Heart right ventricle (tissue), 16 donors: ENCODE data around the gene BICRAL. TPM values are rescaled to one million over a fixed set of nuclear protein-coding genes. Genes with fewer than 3 reads are reported as not detected.
A peak's percentile ranks its signal among the peaks of the same experiment; 100 is the strongest.
"Not testable (repeated sequence)": the region's sequence is repeated elsewhere in the genome, so short reads cannot be mapped to it uniquely, and the experiment has no call there.

Source experiments
- ATAC-seq, 8 donors: fragments of 200-7000 bp; cut with Tn5 transposase; one replicate each; pipeline ENCODE4 v1.9.1; 2020; ENCODE audit warnings: mild to moderate bottlenecking in 8 of 8, moderate library complexity in 8 of 8, moderate number of reproducible peaks in 1 of 8
- DNase-seq, 2 donors: peaks; one replicate each; pipeline ENCODE4 v3.0.0-alpha.2; 2020
- H3K27ac ChIP-seq, 10 donors: fragments of 200-600 bp; sonication (generic) in 2 of 10; one replicate each; pipeline versions ENCODE4 v1.5.0 to v1.8.0; 2020 to 2022; ENCODE audit warnings: mild to moderate bottlenecking in 3 of 10
- H3K27me3 ChIP-seq, 7 donors: fragments of 200-600 bp; one replicate each; pipeline ENCODE4 v1.8.0; 2021 to 2022; ENCODE audit warnings: mild to moderate bottlenecking in 2 of 7
- H3K36me3 ChIP-seq, 9 donors: fragments of 200-600 bp; sonication (generic) in 1 of 9; one replicate each; pipeline versions ENCODE4 v1.5.0 to v1.8.0; 2020 to 2022; ENCODE audit warnings: mild to moderate bottlenecking in 2 of 9
- H3K4me1 ChIP-seq, 9 donors: fragments of 200-600 bp; sonication (generic) in 1 of 9; one replicate each; pipeline versions ENCODE4 v1.5.0 to v1.8.0; 2020 to 2022; ENCODE audit warnings: mild to moderate bottlenecking in 4 of 9
- H3K4me3 ChIP-seq, 10 donors: fragments of 200-600 bp; sonication (generic) in 2 of 10; one replicate each; pipeline versions ENCODE4 v1.5.0 to v1.8.0; 2020 to 2022; ENCODE audit warnings: mild to moderate bottlenecking in 7 of 10, moderate library complexity in 2 of 10
- H3K9me3 ChIP-seq, 11 donors: fragments of 200-600 bp in 10 of 11; sonication (generic) in 2 of 11; one replicate each; pipeline versions ENCODE4 v1.5.0 to v1.8.0; 2013 to 2022; ENCODE audit warnings: mild to moderate bottlenecking in 2 of 11, control low read depth in 1 of 11, moderate library complexity in 1 of 11
- WGBS, 2 donors: extraction: QIAGEN DNeasy Blood & Tissue Kit; methylation state at CpG; one replicate each; pipeline ENCODE4 v1.1.7; 2013; ENCODE audit warnings: inconsistent platforms in 1 of 2; 5-methylcytosine and 5-hydroxymethylcytosine counted together
- intact Hi-C, 10 donors: fragments of 100-400 bp; cut with DNase I; formaldehyde crosslinking; loops; one replicate each; pipeline versions ENCODE4 v1.11.1 to v1.14.2; 2022
- long read RNA-seq, 3 donors: library from polyadenylated mRNA; unstranded; transcript quantifications; one replicate each; pipeline ENCODE4 v2.0.0, GENCODE V29; 2020 to 2021
- polyA plus RNA-seq, 2 donors: library from polyadenylated mRNA; stranded (reverse); fragments of 200-250 nt; gene quantifications; one replicate each; pipeline ENCODE4 v1.2.3, GENCODE V29; 2013
- total RNA-seq, 10 donors: library from RNA; stranded (reverse); fragmentation: NEBNext Ultra II Directional in 3 of 10; extraction: Animal tissue kit (Norgen Biotek cat#: 25700) in 3 of 10; gene quantifications; one replicate each; pipeline versions ENCODE4 v1.2.1 to v1.2.4, GENCODE V29; 2021 to 2023
- TF ChIP-seq, protein P1 (sequence below), 9 donors: fragments of 200-600 bp; sonication (generic) in 2 of 9; IDR thresholded peaks; one replicate each; pipeline versions ENCODE4 v1.5.0 to v1.8.0; 2021 to 2022; ENCODE audit warnings: antibody characterized with exemption in 9 of 9, mild to moderate bottlenecking in 5 of 9, moderate library complexity in 1 of 9
- donor health status: Arrhythmogenic right ventricular cardiomyopathy.
- donor health status: ischemic (EF 13 %, LVEDD 7.1; RV severe dilation, severe dysfunction).
- donor health status: healthy with polysubstance abuse.
- donor health status: DM: no; HTN: yes; CAD: no.
- donor health status: DM: no; HTN: no; CAD: no.
- donor health status: ischemic (EF 25% LVEDD 6.9; RV normal size, moderate dysfunction).
- donor health status: ischemic (EF 25% LVEDD 5.7; RV mildly dilated, moderate dysfunction).
- donor health status: healthy.
- donor health status: DM: yes; HTN: yes; CAD: no.
- donor health status: Ischemic cardiomyopathy.
- donor health status: ischemic (EF 35%, LVEDD 5.7; RV mildly dilated, moderate dysfunction).
- donor health status: nonischemic (EF 11% LVEDD 7.7; RV severe dilation, severe dysfunction).
- donor health status: DM: yes; HTN: yes; CAD: no.
- donor health status: PGD.
- donor health status: ischemic (EF 29% LVEDD 5.4; RV normal size, mild dysfunction).
- donor health status: nonischemic (EF 23%, LVEDD 6.1; RV moderate dilation, normal function).

The BICRAL gene, protein sequence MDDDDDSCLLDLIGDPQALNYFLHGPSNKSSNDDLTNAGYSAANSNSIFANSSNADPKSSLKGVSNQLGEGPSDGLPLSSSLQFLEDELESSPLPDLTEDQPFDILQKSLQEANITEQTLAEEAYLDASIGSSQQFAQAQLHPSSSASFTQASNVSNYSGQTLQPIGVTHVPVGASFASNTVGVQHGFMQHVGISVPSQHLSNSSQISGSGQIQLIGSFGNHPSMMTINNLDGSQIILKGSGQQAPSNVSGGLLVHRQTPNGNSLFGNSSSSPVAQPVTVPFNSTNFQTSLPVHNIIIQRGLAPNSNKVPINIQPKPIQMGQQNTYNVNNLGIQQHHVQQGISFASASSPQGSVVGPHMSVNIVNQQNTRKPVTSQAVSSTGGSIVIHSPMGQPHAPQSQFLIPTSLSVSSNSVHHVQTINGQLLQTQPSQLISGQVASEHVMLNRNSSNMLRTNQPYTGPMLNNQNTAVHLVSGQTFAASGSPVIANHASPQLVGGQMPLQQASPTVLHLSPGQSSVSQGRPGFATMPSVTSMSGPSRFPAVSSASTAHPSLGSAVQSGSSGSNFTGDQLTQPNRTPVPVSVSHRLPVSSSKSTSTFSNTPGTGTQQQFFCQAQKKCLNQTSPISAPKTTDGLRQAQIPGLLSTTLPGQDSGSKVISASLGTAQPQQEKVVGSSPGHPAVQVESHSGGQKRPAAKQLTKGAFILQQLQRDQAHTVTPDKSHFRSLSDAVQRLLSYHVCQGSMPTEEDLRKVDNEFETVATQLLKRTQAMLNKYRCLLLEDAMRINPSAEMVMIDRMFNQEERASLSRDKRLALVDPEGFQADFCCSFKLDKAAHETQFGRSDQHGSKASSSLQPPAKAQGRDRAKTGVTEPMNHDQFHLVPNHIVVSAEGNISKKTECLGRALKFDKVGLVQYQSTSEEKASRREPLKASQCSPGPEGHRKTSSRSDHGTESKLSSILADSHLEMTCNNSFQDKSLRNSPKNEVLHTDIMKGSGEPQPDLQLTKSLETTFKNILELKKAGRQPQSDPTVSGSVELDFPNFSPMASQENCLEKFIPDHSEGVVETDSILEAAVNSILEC
- total RNA-seq (10 to 100 TPM; 10.7 to 15.7 (median 13.8) TPM), polyA plus RNA-seq (1 to 10 TPM; 2.7 to 3.5 TPM)
- long read RNA-seq, donor 1, partial matches to known transcripts: 1 of 4 reads
- long read RNA-seq, donor 1, other reads (novel, unspliced or antisense): 3 of 4 reads
- long read RNA-seq, donor 2, partial matches to known transcripts: 0 of 3 reads
- long read RNA-seq, donor 2, other reads (novel, unspliced or antisense): 3 of 3 reads
- long read RNA-seq, donor 3, partial matches to known transcripts: 0 of 9 reads
- long read RNA-seq, donor 3, other reads (novel, unspliced or antisense): 9 of 9 reads

DNA sequence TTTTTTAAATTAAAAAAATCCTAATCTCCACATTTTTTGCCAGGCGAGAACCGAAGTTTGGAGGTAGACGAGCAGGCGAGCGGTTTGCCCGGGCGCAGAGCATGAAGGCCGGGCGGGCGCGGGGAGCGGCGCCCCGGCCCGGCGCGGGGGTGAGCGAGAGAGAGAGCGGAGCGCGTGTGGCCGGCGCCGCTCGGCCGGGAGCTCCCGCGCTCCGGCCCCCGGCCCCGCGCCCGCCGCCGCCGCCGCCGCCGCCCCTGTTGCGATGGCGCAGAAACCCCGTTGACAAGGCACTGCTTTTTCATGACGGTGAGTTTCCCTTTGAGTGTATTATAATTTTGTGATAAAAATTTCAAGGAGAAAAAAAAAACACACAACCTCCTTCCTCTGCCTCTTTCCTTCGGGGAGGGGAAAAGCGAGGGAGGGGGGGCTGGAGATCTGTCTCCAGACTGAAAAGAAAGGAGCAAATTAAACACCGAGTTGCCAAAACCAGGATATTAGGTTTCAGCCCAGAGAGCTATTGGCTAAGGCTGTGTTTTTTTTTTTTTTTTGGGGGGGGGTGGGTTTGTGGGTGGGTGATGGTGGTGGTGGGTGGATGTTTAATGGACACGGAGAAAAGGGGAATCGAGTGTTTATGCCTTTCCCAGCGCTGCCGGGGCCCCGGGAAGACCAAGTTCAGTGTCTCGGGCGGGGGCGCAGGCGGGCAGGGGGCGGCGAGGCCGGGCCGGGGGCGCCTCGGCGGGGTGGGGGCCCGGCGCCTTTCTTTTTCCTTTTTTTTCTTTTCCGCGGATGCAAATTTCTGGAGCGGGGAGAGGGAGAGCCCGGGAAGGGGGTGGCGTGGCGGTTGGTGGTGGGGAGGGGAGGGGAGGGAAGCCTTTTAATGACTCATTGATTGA, at the start of gene BICRAL:
TSS of gene BICRAL (plus strand) at position 257 of the 893 bp plus-strand sequence. CDS start 39,971 bp downstream, outside the sequence.
- peak; percentile 67 to 77 for DNase-seq
- intact Hi-C loops: loop anchor here in 9 of 10 donors (1.0 to 5.0 kb wide), 5 partner anchors 35 to 95 kb away; partner anchors contain the start of genes TBCC (in 7 of the 9) and RPL7L1 (in 1 of the 9)
- TF ChIP-seq, protein P1, sequence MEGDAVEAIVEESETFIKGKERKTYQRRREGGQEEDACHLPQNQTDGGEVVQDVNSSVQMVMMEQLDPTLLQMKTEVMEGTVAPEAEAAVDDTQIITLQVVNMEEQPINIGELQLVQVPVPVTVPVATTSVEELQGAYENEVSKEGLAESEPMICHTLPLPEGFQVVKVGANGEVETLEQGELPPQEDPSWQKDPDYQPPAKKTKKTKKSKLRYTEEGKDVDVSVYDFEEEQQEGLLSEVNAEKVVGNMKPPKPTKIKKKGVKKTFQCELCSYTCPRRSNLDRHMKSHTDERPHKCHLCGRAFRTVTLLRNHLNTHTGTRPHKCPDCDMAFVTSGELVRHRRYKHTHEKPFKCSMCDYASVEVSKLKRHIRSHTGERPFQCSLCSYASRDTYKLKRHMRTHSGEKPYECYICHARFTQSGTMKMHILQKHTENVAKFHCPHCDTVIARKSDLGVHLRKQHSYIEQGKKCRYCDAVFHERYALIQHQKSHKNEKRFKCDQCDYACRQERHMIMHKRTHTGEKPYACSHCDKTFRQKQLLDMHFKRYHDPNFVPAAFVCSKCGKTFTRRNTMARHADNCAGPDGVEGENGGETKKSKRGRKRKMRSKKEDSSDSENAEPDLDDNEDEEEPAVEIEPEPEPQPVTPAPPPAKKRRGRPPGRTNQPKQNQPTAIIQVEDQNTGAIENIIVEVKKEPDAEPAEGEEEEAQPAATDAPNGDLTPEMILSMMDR (IDR thresholded peaks at IDR 0.05): no peak

DNA sequence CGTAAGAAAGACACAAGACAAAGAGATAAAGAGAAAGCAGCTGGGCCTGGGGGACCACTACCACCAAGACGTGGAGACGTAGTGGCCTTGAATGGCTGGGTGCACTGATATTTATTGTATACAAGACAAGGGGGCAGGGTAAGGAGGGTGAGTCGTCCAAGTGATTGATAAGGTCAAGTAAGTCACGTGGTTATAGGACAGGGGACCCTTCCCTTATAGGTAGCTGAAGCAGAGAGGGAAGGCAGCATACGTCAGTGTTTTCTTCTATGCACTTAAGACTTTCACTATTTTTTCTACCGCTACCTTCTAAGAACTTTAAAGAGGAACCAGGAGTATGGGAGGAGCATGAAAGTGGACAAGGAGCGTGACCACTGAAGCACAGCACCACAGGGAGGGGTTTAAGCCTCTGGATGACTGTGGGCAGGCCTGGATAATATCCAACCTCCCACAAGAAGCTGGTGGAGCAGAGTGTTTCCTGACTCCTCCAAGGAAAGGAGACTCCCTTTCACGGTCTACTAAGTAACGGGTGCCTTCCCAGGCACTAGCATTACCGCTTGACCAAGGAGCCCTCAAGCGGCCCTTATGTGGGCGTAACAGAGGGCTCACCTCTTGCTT, 47.9 kb upstream of the BICRAL start:
- intact Hi-C loops: not testable (repeated sequence)
- WGBS, 2 donors: 75 to 76% methylated on average over 13 of the region's 13 CpGs

More for the DNA sequence above, at the start of gene BICRAL:
- Histone ChIP-seq H3K27me3 (no peaks in the 10 kb centered on the region), H3K4me3 (peak within 1 kb of the TSS; percentile 61 to 100 (median 90)), H3K36me3 (peaks cover 0 to 2% (median 0%) of the 10 kb centered on the region in 9 donors), H3K9me3 (no peaks in the 10 kb centered on the region), H3K4me1 (peaks cover 3 to 42% (median 32%) of the 10 kb centered on the region in 9 donors), H3K27ac (peak within 1 kb of the TSS; percentile 99 to 100 (median 100))
- peak; percentile 14 to 53 (median 30) for ATAC-seq
- 1% methylated on average over 49 to 68 of the region's 70 CpGs for WGBS, 2 donors

DNA sequence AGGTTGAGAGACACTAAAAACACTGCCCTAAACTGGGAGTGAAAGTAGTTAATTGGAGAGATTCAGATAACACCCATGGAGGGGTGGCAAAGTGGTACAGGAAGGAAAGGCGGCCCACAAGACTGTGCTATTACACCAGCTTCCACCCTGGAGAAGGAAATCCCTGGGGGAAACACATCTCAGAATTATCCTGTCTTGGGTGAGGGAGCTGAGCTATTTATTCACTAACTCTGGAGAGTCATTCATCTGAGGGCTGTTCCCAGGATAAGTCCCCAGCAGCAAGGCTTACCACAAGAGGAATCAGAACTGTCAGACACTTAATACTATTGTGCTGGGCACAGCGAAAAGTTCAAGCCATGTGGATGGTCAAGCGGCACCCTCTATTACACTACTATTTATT, 45.9 kb upstream of the BICRAL start:
- H3K4me3 ChIP-seq: no peak overlapping the region
- intact Hi-C loops: no loop called here
- H3K9me3 ChIP-seq: no peaks in the 10 kb centered on the region
- TF ChIP-seq, protein P1 (IDR thresholded peaks at IDR 0.05): no peak
- DNase-seq: no peak
- no peaks in the 10 kb centered on the region for H3K4me1 ChIP-seq
- H3K27me3 ChIP-seq: peaks cover 0 to 8% (median 0%) of the 10 kb centered on the region in 7 donors
- ATAC-seq: no peak
- WGBS, 2 donors: 88% methylated on average over 3 of the region's 3 CpGs
- no peaks in the 10 kb centered on the region for H3K36me3 ChIP-seq
- no peak overlapping the region for H3K27ac ChIP-seq

More for the DNA sequence above, 47.9 kb upstream of the BICRAL start:
- DNase-seq, H3K4me3 ChIP-seq, H3K36me3 ChIP-seq, H3K27ac ChIP-seq, H3K27me3 ChIP-seq, ATAC-seq, H3K4me1 ChIP-seq, H3K9me3 ChIP-seq: not testable (repeated sequence)
